ENCODE results near the gene KISS1R.

- no peak for TF ChIP-seq CTCF (IDR thresholded peaks at IDR 0.05)
- TF ChIP-seq POLR2A (IDR thresholded peaks at IDR 0.05), result no peak
These were observed 30.1 kb upstream of the KISS1R start for GRCh38 chr19:887072-887471.
